T-helper 2 cell treated with Interferon-gamma antibody and Interleukin-4, amounts not matched to agents 100 ng/mL and 5 ng/mL, for 36 hours (primary cell): ENCODE data around the gene PCNX1. TPM values are rescaled to one million over a fixed set of nuclear protein-coding genes. Genes with fewer than 3 reads are reported as not detected.
"Not testable (repeated sequence)": the region's sequence is repeated elsewhere in the genome, so short reads cannot be mapped to it uniquely, and the experiment has no call there.

Experiments used
- intact Hi-C: fragments of 100-400 bp; cut with micrococcal nuclease; formaldehyde crosslinking; loops from one replicate; pipeline ENCODE4 v1.15.1; 2023
- total RNA-seq: library from RNA; stranded (reverse); gene quantifications from 2 replicates; pipeline ENCODE4 v1.2.3, GENCODE V29; 2022

Gene PCNX1
- total RNA-seq, 1 donor from 2014 or later: 69.9 TPM

DNA sequence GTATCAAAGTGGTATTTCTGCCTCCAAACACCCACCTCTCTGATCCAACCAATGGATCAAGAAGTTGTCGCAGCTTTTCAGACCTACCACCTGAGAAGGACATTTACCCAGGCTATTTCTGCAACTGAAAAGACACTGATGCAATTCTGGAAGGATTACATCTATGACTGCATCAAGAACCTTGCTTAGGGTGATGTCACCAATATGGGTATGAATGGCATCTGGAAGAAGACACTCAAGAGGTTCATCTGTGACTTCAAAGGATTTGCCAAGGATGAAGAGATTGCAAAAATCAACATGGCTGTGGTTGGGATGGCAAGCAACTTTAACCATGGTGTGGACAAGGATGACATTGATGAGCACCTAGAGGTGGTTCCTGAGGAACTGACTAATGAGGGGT lies 154.2 kb downstream of the PCNX1 start:
- intact Hi-C loops: no loop called here

DNA sequence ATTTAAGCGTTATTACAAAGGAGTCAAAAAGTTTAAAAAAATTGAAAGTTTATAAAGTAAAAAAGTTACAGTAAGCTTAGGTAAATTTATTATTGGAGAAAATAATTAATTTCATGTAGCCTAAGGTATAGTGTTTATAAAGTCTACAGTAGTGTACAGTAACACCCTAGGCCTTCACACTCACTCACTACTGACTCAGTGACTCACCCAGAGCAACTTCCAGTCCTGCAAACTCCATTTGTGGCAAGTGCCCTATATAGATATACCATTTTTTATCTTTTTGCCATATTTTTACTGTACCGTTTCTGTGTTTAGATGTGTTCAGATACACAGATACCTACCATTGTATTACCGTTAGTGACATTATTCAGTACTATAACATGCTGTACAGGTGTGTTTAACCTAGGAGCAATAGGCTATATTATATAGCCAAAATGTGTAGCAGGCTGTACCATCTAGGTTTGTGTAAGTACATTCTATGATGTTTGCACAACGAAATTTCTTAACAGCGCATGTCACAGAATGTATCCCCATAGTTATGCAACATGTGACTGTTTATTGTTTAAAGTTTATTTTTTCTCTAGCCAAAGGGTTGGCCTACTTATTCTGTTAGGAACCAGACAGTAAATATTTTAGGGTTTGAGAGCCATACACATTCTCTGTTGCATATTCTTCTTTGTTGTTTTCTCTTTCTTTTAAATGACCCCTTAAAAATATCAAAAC lies 155.5 kb downstream of the PCNX1 start:
- intact Hi-C loops: no loop called here

DNA sequence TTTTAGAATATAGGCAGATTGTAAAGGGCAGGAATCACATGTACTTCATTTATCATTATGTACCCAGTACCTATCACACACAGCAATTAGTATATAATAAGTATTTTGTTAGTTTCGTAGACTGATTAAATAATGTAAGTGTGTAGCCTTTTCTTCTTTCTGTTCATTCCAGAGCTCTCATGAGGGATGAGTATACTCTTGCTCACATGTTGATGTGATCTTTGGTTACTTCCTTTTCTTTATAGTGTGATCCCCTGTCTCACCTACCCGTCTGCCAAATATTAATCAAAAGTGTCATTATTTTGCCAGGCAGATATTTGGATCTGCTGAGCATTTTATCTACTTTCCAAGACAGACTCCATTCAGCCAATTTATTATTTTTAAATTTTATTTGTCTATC lies 156.1 kb downstream of the PCNX1 start:
- intact Hi-C loops: no loop called here

DNA sequence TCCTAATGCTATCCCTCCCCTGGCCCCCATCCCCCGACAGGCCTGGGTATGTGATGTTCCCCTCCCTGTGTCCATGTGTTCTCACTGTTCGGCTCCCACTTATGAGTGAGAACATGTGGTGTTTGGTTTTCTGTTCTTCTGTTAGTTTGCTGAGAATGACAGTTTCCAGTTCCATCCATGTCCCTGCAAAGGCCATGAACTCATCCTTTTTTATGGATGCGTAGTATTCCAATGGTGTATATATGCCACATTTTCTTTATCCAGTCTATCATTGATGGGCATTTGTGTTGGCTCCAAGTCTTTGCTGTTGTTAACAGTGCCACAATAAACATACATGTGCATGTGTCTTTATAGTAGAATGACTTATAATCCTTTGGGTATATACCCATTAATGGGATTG lies 157.5 kb downstream of the PCNX1 start:
- intact Hi-C loops: not testable (repeated sequence)

DNA sequence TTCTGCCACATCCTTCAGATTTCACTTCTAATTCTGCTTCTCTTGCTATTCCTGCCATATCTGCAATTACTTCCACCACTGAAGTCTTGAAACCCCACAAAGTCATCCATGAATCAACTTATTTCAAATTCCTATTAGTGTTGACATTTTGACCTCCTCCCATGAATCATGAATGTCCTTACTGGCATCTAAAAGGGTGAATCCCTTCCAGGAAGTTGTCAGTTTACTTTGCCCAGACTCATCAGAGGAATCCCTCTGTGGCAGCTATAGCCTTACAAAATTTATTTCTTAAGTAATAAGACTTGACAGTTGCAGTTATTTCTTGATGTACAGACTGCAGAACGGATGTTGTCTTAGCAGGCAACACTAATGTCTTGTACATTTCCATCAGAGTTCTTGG lies 162.9 kb downstream of the PCNX1 start:
- intact Hi-C loops: no loop called here

DNA sequence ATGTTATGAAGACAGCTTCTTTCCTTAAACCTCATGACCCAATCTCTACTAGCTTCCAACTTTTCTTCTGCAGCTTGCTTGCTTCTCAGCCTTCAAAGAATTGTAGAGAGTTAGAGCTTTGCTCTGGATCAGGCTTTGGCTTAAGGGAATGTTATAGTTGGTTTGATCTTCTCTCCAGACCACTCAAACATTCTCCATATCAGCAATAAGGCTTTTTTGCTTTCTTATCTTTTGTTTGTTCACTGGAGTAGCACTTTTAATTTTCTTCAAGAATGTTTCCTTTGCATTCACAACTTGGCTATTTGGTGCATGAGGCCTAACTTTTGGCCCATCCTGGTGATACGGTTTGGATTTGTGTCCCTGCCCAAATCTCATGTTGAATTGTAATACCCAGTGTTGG lies 163.8 kb downstream of the PCNX1 start:
- intact Hi-C loops: no loop called here

DNA sequence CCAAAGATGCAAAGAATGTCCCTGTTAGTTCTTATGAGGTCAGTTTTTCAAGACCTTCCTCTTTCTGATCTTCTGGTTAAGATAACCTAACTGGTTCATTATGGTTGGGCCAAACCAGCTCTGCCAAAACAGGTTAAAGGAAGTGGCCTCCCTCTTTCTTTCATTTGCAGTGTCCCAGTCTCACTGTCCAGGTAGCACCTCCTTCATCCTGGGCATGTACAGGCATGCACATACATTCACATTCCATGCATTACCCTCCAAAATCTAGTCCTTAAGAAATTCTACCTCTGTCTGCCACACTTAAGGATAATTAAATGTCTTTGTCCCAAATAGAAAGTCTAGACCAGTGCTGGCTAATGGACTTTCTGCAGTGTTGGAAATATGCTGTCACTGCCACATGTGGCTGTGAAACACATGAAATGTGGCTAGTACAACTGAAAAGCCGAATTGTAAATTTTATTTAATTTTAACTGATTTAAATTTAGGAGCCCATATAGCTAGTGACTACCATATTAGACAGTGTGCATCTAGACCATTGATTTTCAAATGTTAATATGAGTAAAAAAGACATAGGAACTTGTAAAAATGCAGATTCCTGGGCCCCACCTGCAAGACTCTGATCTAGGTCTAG lies 169.3 kb downstream of the PCNX1 start:
- intact Hi-C loops: no loop called here

DNA sequence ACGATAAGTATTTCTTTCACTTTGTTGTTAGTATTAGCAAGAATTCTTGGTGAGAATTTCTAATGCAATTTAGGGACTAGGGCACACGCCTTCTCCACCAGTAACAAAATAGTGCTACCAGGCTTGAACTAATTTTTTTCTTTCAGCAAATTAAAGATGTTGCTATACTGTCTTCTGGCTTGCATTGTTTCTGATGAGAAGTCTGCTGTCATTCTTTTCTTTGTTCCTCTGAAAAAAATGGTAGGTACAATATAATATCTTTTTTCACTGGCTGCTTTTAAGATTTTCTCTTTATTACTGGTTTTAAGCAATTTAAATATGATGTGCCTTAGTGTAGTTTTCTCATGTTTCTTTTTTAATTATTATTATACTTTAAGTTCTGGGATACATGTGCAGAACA lies 171.2 kb downstream of the PCNX1 start:
- intact Hi-C loops: no loop called here

DNA sequence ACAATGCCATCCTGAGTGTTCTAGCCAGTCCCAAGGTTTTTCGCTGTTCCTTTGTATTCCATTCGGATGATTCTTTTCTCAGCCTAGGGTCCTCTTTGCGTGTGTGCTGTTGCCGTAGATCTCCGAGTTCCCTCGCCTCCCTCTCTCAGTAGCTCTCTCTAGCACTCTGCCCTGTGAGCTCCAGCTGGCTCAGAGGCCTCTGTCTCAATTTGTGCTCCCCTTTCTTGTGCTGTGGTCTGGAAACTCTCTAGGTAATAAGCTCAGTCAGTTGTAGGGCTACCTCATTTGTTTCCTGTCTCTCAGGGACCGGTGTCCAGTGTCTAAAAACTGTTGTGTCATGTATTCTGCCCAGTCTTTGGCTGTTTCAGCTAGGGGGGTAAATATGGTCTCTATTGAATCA lies 179.3 kb downstream of the PCNX1 start:
- intact Hi-C loops: no loop called here

DNA sequence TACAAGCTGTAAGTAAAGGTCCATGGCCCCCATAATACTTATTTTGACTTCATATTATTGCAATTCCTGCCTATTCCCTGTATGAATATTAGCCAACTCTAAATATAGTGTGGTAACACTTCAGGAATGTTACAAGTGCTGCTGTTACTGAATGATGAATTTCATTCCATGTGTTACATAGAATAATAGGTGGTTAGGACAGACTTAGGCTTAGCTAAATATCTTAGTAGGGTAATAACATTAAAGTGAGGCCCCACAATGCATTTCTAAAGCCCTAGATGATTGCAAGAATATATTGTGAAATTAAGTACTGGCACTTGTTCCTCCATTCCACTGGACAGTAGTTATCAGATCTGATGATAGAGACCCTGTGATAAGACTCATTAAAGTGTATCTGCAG lies 182.7 kb downstream of the PCNX1 start:
- intact Hi-C loops: no loop called here

DNA sequence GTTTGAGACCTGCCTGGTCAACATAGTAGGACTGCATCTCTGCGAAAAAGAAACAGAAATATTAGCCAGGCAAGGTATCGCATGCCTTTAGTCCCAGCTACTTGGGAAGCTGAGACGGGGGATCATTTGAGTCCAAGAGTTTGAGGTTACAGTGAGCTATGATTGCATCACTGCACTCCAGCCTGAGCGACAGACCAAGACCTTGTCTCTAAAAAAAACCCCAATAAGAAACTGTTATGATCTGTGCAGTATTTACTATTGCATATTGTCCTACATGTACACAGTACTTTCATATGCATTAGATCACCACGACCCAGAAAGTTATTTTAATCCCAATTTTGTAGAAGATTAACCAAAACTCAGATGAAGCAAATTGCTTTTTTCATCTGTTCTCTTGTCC lies 187.5 kb downstream of the PCNX1 start:
- intact Hi-C loops: no loop called here

DNA sequence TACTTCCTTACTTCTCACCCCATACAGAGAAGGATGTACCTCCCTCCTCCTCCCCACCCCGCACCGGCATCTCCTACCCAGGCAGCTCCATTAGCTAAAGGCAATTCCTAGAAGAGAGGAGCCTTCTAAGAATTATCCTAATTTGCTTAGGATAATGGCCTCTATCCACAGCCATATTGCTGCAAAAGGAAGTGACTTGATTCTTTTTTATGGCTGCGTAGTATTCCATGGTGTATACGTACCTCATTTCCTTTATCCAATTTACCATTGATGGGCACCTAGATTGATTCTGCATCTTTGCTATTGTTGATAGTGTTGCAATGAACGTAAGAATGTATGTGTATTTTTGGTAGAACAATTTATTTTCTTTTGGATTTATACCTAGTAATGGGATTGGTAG lies 189.7 kb downstream of the PCNX1 start:
- intact Hi-C loops: no loop called here

DNA sequence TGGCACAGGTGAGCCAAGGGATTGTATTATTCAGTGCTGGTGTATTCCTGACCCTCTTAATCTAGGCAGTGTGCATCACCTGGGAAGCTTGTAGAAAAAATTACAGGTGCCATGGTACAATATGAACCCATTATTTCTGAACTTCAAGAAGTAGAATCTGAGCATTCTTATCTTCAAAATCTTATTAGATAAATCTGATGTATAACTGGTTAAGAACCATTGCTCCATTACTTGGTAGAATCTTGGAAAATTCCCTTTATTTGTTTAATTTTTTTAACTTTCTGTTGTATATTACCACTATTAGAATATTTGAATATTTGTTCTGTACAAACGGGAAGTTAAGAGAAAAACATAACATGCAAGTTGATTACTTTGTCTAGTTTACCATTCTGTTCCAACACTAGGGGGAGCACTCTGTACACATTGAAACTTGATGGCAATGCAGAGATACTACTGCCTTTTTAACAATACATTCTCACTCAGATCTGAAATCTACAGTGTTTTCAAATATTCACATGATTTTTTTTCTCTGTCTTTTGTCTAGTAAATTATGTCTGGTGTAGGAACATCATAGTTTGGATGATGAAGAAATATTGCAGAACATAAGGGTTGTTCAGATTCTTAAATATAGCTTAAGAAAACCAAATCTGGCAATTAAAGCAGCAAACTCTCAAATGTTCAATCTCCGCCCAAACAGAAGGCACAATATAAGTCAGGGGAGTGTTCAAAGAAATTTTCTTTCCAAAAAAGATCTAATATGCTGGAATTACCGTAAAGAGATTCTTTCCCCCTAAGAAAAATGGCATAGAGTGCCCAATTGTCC lies 196.6 kb downstream of the PCNX1 start:
- intact Hi-C loops: no loop called here

DNA sequence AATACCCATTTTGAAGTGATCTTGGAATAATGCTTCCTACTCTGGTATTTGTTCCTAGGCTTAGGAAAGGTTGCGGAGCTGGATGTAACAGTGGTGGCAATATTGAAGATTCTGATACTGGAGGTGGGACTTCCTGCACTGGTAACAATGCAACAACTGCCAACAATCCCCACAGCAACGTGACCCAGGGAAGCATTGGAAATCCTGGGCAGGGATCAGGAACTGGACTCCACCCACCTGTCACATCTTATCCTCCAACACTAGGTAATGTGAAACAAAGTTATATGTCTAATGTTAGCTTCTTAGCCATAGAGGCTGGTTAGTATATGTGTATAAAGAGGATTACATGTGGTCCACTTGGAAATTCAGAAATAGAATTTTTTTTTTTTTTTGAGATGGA lies 197.9 kb downstream of the PCNX1 start:
- intact Hi-C loops: no loop called here

DNA sequence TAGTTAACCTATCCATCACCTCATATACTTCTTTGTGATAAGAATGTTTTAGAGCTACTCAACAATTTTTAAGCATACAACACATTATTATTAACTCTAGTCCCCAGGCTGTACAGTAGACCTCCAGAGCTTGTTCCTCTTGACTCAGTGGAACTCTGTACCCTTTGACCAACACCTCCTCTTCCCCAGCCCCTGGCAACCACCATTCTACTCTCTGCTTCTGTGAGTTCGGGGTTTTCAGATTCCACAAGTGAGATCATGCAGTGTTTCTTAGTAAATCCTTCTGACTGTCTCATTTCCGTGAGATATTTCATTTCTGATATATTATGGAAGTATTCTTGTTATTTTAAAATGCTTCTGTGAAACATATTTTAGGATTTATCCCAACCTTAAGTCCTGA lies 200.7 kb downstream of the PCNX1 start:
- intact Hi-C loops: no loop called here

DNA sequence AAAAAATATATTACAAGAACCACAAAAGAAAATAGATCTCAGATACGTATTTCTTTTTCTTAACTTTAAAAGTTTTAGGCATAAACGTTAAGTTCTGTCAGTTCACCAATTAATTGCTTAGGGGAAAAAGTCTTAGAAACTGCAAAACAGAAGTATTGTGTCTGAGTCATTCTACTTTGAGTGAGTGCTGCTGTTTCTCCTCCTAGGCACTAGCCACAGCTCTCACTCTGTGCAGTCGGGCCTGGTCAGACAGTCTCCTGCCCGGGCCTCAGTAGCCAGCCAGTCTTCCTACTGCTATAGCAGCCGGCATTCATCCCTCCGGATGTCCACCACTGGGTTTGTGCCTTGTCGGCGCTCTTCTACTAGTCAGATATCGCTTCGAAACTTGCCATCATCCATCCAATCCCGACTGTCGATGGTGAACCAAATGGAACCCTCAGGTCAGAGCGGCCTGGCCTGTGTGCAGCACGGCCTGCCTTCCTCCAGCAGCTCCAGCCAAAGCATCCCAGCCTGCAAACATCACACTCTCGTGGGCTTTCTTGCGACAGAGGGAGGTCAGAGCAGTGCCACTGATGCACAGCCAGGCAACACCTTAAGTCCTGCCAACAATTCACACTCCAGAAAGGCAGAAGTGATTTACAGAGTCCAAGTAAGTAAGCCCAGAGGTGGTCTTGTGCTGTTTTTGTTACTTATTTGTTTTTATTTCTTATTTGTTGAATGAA lies 201.3 kb downstream of the PCNX1 start:
- intact Hi-C loops: no loop called here

DNA sequence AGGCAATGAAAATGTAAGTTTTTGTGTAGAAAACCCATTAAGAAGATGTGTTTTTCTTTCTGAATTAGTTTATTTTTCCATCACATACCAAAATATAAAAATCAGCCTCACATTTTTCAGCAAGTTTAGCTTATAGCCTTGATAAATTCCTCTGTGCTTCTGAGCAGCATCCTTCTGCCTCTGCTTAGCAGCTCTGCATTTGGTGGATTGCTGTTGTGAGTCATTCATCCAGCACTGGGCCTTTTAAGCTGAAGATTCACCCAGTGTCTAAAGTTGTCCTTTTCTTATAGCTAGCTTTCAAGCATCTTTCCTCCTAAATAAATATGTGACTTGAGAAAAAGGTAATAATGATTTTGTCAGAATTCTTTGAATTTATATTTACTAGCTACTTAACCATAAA lies 206.1 kb downstream of the PCNX1 start:
- intact Hi-C loops: no loop called here

DNA sequence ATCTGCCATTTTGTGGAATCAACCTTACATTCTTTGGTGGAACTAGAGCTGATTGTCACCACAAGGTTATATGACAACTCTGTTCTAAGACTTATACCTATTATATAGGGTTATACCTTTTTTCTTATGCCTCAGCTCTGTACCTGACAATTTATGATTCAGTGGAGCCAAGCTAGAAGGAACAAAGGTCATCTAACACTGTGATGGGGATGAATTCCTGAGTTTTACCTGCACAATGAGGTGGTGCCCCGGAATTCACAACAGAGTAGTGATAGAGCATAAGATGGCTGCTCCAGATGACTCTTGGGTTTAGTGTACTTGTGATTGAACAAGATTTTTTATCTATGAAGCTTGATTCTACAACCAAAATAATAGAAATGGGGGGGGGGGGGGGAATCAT lies 207.3 kb downstream of the PCNX1 start:
- intact Hi-C loops: no loop called here

DNA sequence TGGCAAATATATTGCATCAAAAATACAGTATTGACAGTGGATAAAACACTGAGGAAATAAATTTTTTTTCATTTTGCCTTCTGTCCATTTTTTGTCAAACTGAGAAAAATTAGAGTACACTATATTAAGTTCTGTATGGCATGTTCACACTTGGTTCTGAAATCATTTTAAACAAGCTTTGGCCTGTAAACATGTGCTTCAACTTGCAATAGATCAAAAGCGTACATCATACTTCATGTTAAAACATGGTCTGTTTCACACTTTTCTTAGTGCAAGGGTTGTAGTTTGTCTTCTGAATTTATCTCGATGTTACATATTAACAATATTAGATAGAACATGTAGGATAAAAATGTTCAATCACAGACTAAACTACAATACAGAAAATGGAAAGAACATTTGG lies 208.0 kb downstream of the PCNX1 start:
- intact Hi-C loops: no loop called here

DNA sequence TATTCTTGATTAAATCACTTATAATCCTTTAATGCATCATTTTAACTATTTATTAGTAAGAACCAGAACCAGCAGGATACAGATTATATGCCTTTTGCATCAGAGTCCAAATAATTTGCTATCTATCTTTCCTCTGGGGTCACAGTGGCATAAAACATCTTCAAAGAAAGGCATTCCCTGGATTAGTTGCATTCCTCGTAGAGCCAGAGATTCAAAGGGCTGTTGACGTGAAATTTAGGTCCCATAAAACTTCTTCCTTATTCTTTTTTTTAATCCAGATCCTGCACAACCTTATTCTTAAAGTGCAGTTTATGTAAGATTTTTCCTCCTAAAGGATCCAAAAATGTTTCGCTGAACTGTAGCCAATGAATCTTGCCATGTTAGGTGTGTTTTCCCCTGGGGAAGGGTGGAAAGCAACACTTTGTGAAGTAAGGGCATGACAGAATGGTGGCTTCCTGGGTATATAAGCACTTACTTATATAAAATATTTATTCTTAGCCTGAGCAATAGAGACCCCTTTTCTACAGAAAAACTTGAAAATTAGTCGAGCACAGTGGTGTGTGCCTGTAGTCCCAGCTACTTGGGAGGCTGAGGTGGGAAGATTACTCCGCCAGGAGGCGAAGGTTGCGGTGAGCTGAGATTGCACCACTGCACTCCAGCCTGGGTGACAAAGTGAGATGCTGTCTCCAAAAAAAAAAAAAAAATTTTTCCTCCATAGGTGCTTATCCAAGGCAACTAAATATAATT lies 208.7 kb downstream of the PCNX1 start:
- intact Hi-C loops: no loop called here

DNA sequence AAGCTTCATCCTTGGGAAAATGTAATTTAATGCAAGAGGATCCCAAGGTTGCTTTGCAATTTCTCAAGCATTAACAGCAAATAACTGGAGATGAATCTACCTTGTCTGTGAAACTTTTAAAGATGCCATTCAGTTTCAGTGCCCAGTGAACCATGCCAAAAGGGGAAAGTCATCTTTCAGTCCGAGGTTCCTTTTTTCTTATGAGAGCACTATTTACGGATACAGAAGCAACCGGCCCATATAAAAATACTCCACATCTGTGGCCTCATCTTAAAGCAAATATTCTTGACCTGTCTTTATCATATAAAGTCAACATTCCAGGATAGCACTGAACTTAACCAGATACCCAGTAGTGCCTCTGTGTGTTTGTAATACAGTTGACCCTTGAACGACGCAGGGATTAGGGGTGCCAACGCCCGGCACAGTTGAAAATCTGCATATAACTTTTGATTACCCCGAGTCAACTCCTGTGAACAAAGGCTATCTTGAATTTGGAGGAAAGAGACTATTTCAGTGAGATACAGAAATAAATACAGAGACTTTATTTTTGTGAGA lies 209.4 kb downstream of the PCNX1 start:
- intact Hi-C loops: no loop called here
